Midbrain (tissue), 1 donor: Measurements from ENCODE around the gene VEPH1.
"Not testable (repeated sequence)": the region's sequence is repeated elsewhere in the genome, so short reads cannot be mapped to it uniquely, and the experiment has no call there.

ENCODE experiments used
- DNase-seq: peaks from one replicate; lab custom pipeline; 2025; lab: John Stamatoyannopoulos, UW

Gene VEPH1

GRCh38 chr3:157350651-157351050, 152.6 kb downstream of the VEPH1 start:
- not testable (repeated sequence) for DNase-seq

GRCh38 chr3:157348304-157349075, 154.7 kb downstream of the VEPH1 start:
- not testable (repeated sequence) for DNase-seq

- no peak for DNase-seq
Measured at GRCh38 chr3:157347577-157348303, 155.5 kb downstream of the VEPH1 start.

- DNase-seq: no peak
Measured at GRCh38 chr3:157336252-157337009, 166.8 kb downstream of the VEPH1 start.

- no peak for DNase-seq
Measured at GRCh38 chr3:157335233-157336076, 167.8 kb downstream of the VEPH1 start.

- DNase-seq: no peak
Measured at GRCh38 chr3:157333551-157333991, 169.6 kb downstream of the VEPH1 start.

- no peak for DNase-seq
Measured at GRCh38 chr3:157330206-157330605, 173.0 kb downstream of the VEPH1 start.

GRCh38 chr3:157329551-157329950, 173.7 kb downstream of the VEPH1 start:
- DNase-seq: no peak

- DNase-seq: no peak
Measured at GRCh38 chr3:157327837-157328236, 175.4 kb downstream of the VEPH1 start.

GRCh38 chr3:157327018-157327417, 176.2 kb downstream of the VEPH1 start:
- no peak for DNase-seq

GRCh38 chr3:157324869-157325268, 178.3 kb downstream of the VEPH1 start:
- DNase-seq: not testable (repeated sequence)

- DNase-seq: no peak
Measured at GRCh38 chr3:157323360-157323759, 179.9 kb downstream of the VEPH1 start.

GRCh38 chr3:157319672-157320071, 183.5 kb downstream of the VEPH1 start:
- DNase-seq: no peak

GRCh38 chr3:157318639-157319288, 184.5 kb downstream of the VEPH1 start:
- DNase-seq: no peak

- no peak for DNase-seq
Measured at GRCh38 chr3:157317895-157318294, 185.3 kb downstream of the VEPH1 start.

GRCh38 chr3:157313186-157313585, 190.0 kb downstream of the VEPH1 start:
- no peak for DNase-seq

GRCh38 chr3:157312376-157312745, 190.9 kb downstream of the VEPH1 start:
- no peak for DNase-seq

- DNase-seq: no peak
Measured at GRCh38 chr3:157311633-157312375, 191.4 kb downstream of the VEPH1 start.

- no peak for DNase-seq
Measured at GRCh38 chr3:157310329-157311052, 192.7 kb downstream of the VEPH1 start.

GRCh38 chr3:157306502-157306901, 196.7 kb downstream of the VEPH1 start:
- no peak for DNase-seq
